Effector memory CD8-positive, alpha-beta T cell (primary cell): Measurements from ENCODE around the gene CMTM8.

Source experiments
- ATAC-seq: fragments of 150-1000 bp; cut with Tn5 transposase; replicated peaks from 2 replicates; pipeline ENCODE4 v1.10.0; 2021; ENCODE audit warnings: mild to moderate bottlenecking, moderate library complexity
- DNase-seq, 3 experiments: peaks; one replicate each; pipeline ENCODE4 v3.0.0; 2021
- H3K27ac Mint-ChIP-seq, 2 donors: one replicate each; pipeline ENCODE4 v1.8.0; 2022; ENCODE audit warnings: mild to moderate bottlenecking in 2 of 2, mixed read lengths in 2 of 2, moderate library complexity in 2 of 2
- H3K27me3 Mint-ChIP-seq, 2 donors: one replicate each; pipeline ENCODE4 v1.8.0; 2022; ENCODE audit warnings: mixed read lengths in 2 of 2
- H3K36me3 Mint-ChIP-seq: one replicate; pipeline ENCODE4 v1.8.0; 2022; ENCODE audit warnings: mild to moderate bottlenecking, moderate library complexity, mixed read lengths; ENCODE audit not compliant: insufficient read depth
- H3K4me1 Mint-ChIP-seq, 2 donors: one replicate each; pipeline ENCODE4 v1.8.0; 2022; ENCODE audit warnings: low read depth in 2 of 2, mixed read lengths in 2 of 2
- H3K4me3 Mint-ChIP-seq, 2 donors: one replicate each; pipeline ENCODE4 v1.8.0; 2022; ENCODE audit warnings: mild to moderate bottlenecking in 2 of 2, mixed read lengths in 2 of 2, moderate library complexity in 2 of 2
- H3K9me3 Mint-ChIP-seq, 2 donors: one replicate each; pipeline ENCODE4 v1.8.0; 2022; ENCODE audit warnings: mixed read lengths in 2 of 2

CMTM8 gene

GRCh38 chr3:32399030-32399620 is 160.6 kb downstream of the CMTM8 start:
- Mint-ChIP-seq H3K9me3 (no peaks in the 10 kb centered on the region), H3K4me1 (peaks cover 42 to 73% of the 10 kb centered on the region in 2 donors), H3K27ac (peak overlapping the region; percentile 68 to 87), H3K27me3 (no peaks in the 10 kb centered on the region), H3K36me3 (no peaks in the 10 kb centered on the region), H3K4me3 (peak overlapping the region in 1 of 2 donors; percentile 11)
- ATAC-seq = peak; percentile 46
- peak; percentile 53 to 65 (median 62) for DNase-seq

GRCh38 chr3:32401126-32401525 is 162.6 kb downstream of the CMTM8 start:
- Mint-ChIP-seq H3K4me1 (peaks cover 29 to 71% of the 10 kb centered on the region in 2 donors), H3K27me3 (no peaks in the 10 kb centered on the region)

GRCh38 chr3:32401556-32402081 is 163.1 kb downstream of the CMTM8 start:
- Mint-ChIP-seq H3K36me3 (no peaks in the 10 kb centered on the region), H3K27ac (peak overlapping the region; percentile 96 to 97), H3K4me3 (peak overlapping the region; percentile 86), H3K9me3 (no peaks in the 10 kb centered on the region), H3K27me3 (no peaks in the 10 kb centered on the region), H3K4me1 (peaks cover 29 to 73% of the 10 kb centered on the region in 2 donors)
- DNase-seq = peak; percentile 35 to 46 (median 40)
- ATAC-seq = peak; percentile 80

More at GRCh38 chr3:32401126-32401525, 162.6 kb downstream of the CMTM8 start:
- H3K27ac Mint-ChIP-seq = peak overlapping the region; percentile 96 to 97
- H3K9me3 Mint-ChIP-seq = no peaks in the 10 kb centered on the region
- no peaks in the 10 kb centered on the region for H3K36me3 Mint-ChIP-seq
- H3K4me3 Mint-ChIP-seq = peak overlapping the region; percentile 86
- ATAC-seq (no peak), DNase-seq (no peak)

- Mint-ChIP-seq H3K4me1 (peaks cover 25 to 63% of the 10 kb centered on the region in 2 donors), H3K4me3 (peak overlapping the region in 1 of 2 donors; percentile 86), H3K27ac (peak overlapping the region; percentile 46 to 97), H3K36me3 (no peaks in the 10 kb centered on the region), H3K27me3 (no peaks in the 10 kb centered on the region), H3K9me3 (no peaks in the 10 kb centered on the region)
- DNase-seq = no peak
- no peak for ATAC-seq
These were observed 165.2 kb downstream of the CMTM8 start for GRCh38 chr3:32403663-32404062.

- peaks cover 23 to 56% of the 10 kb centered on the region in 2 donors for H3K4me1 Mint-ChIP-seq
- no peak for ATAC-seq
- peak overlapping the region; percentile 46 to 83 for H3K27ac Mint-ChIP-seq
- H3K27me3 Mint-ChIP-seq = no peaks in the 10 kb centered on the region
- H3K4me3 Mint-ChIP-seq = no peak overlapping the region
- no peaks in the 10 kb centered on the region for H3K9me3 Mint-ChIP-seq
- no peak for DNase-seq
- H3K36me3 Mint-ChIP-seq = no peaks in the 10 kb centered on the region
These were observed 166.2 kb downstream of the CMTM8 start for GRCh38 chr3:32404714-32405113.

- no peaks in the 10 kb centered on the region for H3K36me3 Mint-ChIP-seq
- no peaks in the 10 kb centered on the region for H3K27me3 Mint-ChIP-seq
- H3K4me1 Mint-ChIP-seq = peaks cover 25 to 59% of the 10 kb centered on the region in 2 donors
- DNase-seq (no peak), ATAC-seq (no peak)
- peak overlapping the region in 1 of 2 donors; percentile 83 for H3K27ac Mint-ChIP-seq
- H3K9me3 Mint-ChIP-seq = no peaks in the 10 kb centered on the region
- no peak overlapping the region for H3K4me3 Mint-ChIP-seq
These were observed 166.7 kb downstream of the CMTM8 start for GRCh38 chr3:32405155-32405554.

GRCh38 chr3:32405711-32406323 is 167.3 kb downstream of the CMTM8 start:
- H3K9me3 Mint-ChIP-seq = no peaks in the 10 kb centered on the region
- H3K4me3 Mint-ChIP-seq = no peak overlapping the region
- peaks cover 21 to 57% of the 10 kb centered on the region in 2 donors for H3K4me1 Mint-ChIP-seq
- H3K27ac Mint-ChIP-seq = peak overlapping the region in 1 of 2 donors; percentile 83
- no peaks in the 10 kb centered on the region for H3K27me3 Mint-ChIP-seq
- DNase-seq (no peak), ATAC-seq (no peak)
- no peaks in the 10 kb centered on the region for H3K36me3 Mint-ChIP-seq

GRCh38 chr3:32406486-32407408 is 168.3 kb downstream of the CMTM8 start:
- Mint-ChIP-seq H3K4me1 (peaks cover 21 to 53% of the 10 kb centered on the region in 2 donors), H3K4me3 (no peak overlapping the region), H3K27ac (peak overlapping the region; percentile 32 to 41), H3K9me3 (no peaks in the 10 kb centered on the region), H3K36me3 (no peaks in the 10 kb centered on the region), H3K27me3 (no peaks in the 10 kb centered on the region)
- ATAC-seq (no peak), DNase-seq (no peak)

- Mint-ChIP-seq H3K9me3 (no peaks in the 10 kb centered on the region), H3K27me3 (no peaks in the 10 kb centered on the region), H3K36me3 (no peaks in the 10 kb centered on the region), H3K27ac (peak overlapping the region; percentile 62 to 75), H3K4me1 (peaks cover 22 to 47% of the 10 kb centered on the region in 2 donors), H3K4me3 (no peak overlapping the region)
- no peak for ATAC-seq
- no peak for DNase-seq
These were observed 172.1 kb downstream of the CMTM8 start for GRCh38 chr3:32410367-32411246.

- no peak overlapping the region for H3K4me3 Mint-ChIP-seq
- DNase-seq (no peak), ATAC-seq (no peak)
- no peaks in the 10 kb centered on the region for H3K9me3 Mint-ChIP-seq
- no peaks in the 10 kb centered on the region for H3K36me3 Mint-ChIP-seq
- no peaks in the 10 kb centered on the region for H3K27me3 Mint-ChIP-seq
- H3K27ac Mint-ChIP-seq = peak overlapping the region in 1 of 2 donors; percentile 22
- peaks cover 24 to 45% of the 10 kb centered on the region in 2 donors for H3K4me1 Mint-ChIP-seq
These were observed 173.0 kb downstream of the CMTM8 start for GRCh38 chr3:32411442-32411841.

GRCh38 chr3:32412887-32413286 is 174.4 kb downstream of the CMTM8 start:
- DNase-seq = no peak
- no peaks in the 10 kb centered on the region for H3K27me3 Mint-ChIP-seq
- peaks cover 26 to 43% of the 10 kb centered on the region in 2 donors for H3K4me1 Mint-ChIP-seq
- H3K36me3 Mint-ChIP-seq = no peaks in the 10 kb centered on the region
- ATAC-seq = no peak
- H3K4me3 Mint-ChIP-seq = no peak overlapping the region
- H3K27ac Mint-ChIP-seq = peak overlapping the region in 1 of 2 donors; percentile 96
- H3K9me3 Mint-ChIP-seq = no peaks in the 10 kb centered on the region

GRCh38 chr3:32413845-32414521 is 175.5 kb downstream of the CMTM8 start:
- H3K4me3 Mint-ChIP-seq = peak overlapping the region; percentile 50 to 74
- peaks cover 2% of the 10 kb centered on the region for H3K36me3 Mint-ChIP-seq
- H3K27ac Mint-ChIP-seq = peak overlapping the region; percentile 92 to 96
- no peak for DNase-seq
- no peaks in the 10 kb centered on the region for H3K27me3 Mint-ChIP-seq
- ATAC-seq = peak; percentile 6
- peaks cover 26 to 49% of the 10 kb centered on the region in 2 donors for H3K4me1 Mint-ChIP-seq
- H3K9me3 Mint-ChIP-seq = no peaks in the 10 kb centered on the region
